Panc1 (cell line): ENCODE results near the gene TMEM151A. TPM values are rescaled to one million over a fixed set of nuclear protein-coding genes. Genes with fewer than 3 reads are reported as not detected.

Experiments
- ATAC-seq: fragments of 200-7000 bp; cut with Tn5 transposase; 2 replicates; pipeline ENCODE4 v1.9.1; 2020; ENCODE audit warnings: mild to moderate bottlenecking, moderate library complexity
- BruUV-seq: library from RNA; stranded (reverse); fragments of 400-500 nt; replicated peaks from 2 replicates; lab custom pipeline; 2021; lab: Mats Ljungman, UMichigan
- CTCF ChIA-PET: fragments of 300-600 bp; sonication (Branson Sonifier 250); formaldehyde crosslinking; loops from one replicate; lab custom pipeline; 2022; ENCODE audit warnings: antibody characterized with exemption; lab: Charles Lee
- POLR2A ChIA-PET: fragments of 300-600 bp; sonication (Branson Sonifier 250); formaldehyde crosslinking; loops from one replicate; lab custom pipeline; 2022; ENCODE audit warnings: antibody characterized with exemption; lab: Charles Lee
- DNase-seq: peaks from one replicate; pipeline ENCODE4 v3.0.0-alpha.2; 2010; ENCODE audit warnings: low read depth, low spot score
- H3K27ac ChIP-seq: 2 replicates; pipeline ENCODE4 v1.5.1; 2011; ENCODE audit warnings: mild to moderate bottlenecking, low read length, inconsistent platforms
- H3K27me3 ChIP-seq: fragments of 200-500 bp; sonication (Bioruptor generic); 2 replicates; pipeline ENCODE4 v1.6.0; 2014; ENCODE audit warnings: low read length, inconsistent platforms; ENCODE audit not compliant: control insufficient read depth, insufficient read depth
- H3K36me3 ChIP-seq: fragments of 200-500 bp; sonication (Bioruptor generic); 2 replicates; pipeline ENCODE4 v1.5.1; 2014; ENCODE audit warnings: inconsistent platforms, mild to moderate bottlenecking, low read length, moderate library complexity; ENCODE audit not compliant: control insufficient read depth, insufficient read depth
- H3K4me1 ChIP-seq: 2 replicates; pipeline ENCODE4 v1.5.1; 2011; ENCODE audit warnings: inconsistent platforms, mild to moderate bottlenecking, low read length, moderate library complexity; ENCODE audit not compliant: control insufficient read depth, insufficient read depth
- H3K4me3 ChIP-seq, 2 experiments: 2 replicates each; pipeline ENCODE4 v1.5.1; 2011 to 2012; ENCODE audit warnings: low read depth in 2 of 2, low read length in 2 of 2, mild to moderate bottlenecking in 2 of 2, inconsistent platforms in 1 of 2, moderate library complexity in 1 of 2
- H3K9me3 ChIP-seq: fragments of 200-500 bp; sonication (Bioruptor generic); 2 replicates; pipeline ENCODE4 v1.5.1; 2014; ENCODE audit warnings: low read depth, mild to moderate bottlenecking, inconsistent platforms, low read length, moderate library complexity; ENCODE audit not compliant: control insufficient read depth, insufficient read depth
- CTCF ChIP-seq: fragments of 450-650 bp; IDR thresholded peaks from 2 replicates; pipeline ENCODE4 v1.5.1; 2017; ENCODE audit warnings: mild to moderate bottlenecking
- POLR2AphosphoS5 ChIP-seq: IDR thresholded peaks from 2 replicates; pipeline ENCODE4 v1.6.1; 2012; ENCODE audit warnings: mild to moderate bottlenecking, low read depth, low read length, moderate library complexity
- REST ChIP-seq, 2 experiments: IDR thresholded peaks; 2 replicates each; pipeline ENCODE4 v1.6.1; 2011 to 2012; ENCODE audit warnings: low read depth in 2 of 2, control low read depth in 1 of 2, low read length in 1 of 2, mild to moderate bottlenecking in 1 of 2, moderate library complexity in 1 of 2; ENCODE audit not compliant: insufficient read depth in 1 of 2
- SIN3A ChIP-seq: IDR thresholded peaks from 2 replicates; pipeline ENCODE4 v1.6.1; 2012; ENCODE audit warnings: low read depth, mild to moderate bottlenecking, low read length, moderate library complexity, borderline replicate concordance; ENCODE audit not compliant: insufficient read depth
- TCF7L2 ChIP-seq: IDR thresholded peaks from 2 replicates; pipeline ENCODE4 v1.6.1; 2011; ENCODE audit warnings: mild to moderate bottlenecking, low read depth, low read length, inconsistent platforms
- in situ Hi-C: cut with HindIII; loops from 2 replicates; pipeline ENCODE4 v1.10.0; 2016; ENCODE audit warnings: low sequenced_read_pairs, low pct_unique_long_range_greater_than_20kb
- intact Hi-C: fragments of 100-400 bp; cut with micrococcal nuclease; formaldehyde crosslinking; loops from one replicate; pipeline ENCODE4 v1.10.0; 2022; ENCODE audit not compliant: unreplicated experiment
- total RNA-seq: library from RNA; stranded (reverse); gene quantifications from one replicate; pipeline ENCODE4 v1.2.1, GENCODE V29; 2021; ENCODE audit not compliant: unreplicated experiment

TMEM151A gene
- total RNA-seq, 1 experiment from 2014 or later, result 11.0 TPM

- POLR2A ChIA-PET, result no interaction called here
- no peaks in the 10 kb centered on the region for H3K9me3 ChIP-seq
- intact Hi-C loops (no loop called here), in situ Hi-C loops (no loop called here)
- no peak for DNase-seq
- ATAC-seq, result peak; percentile 42
- BruUV-seq, result no TSS peak
- CTCF ChIA-PET, result no interaction called here
- peak overlapping the region; percentile 78 for H3K27ac ChIP-seq
- TF ChIP-seq SIN3A (0 out of 2 replicates have a peak, but pooled peaks have one; percentile 2), REST (IDR thresholded peaks at IDR 0.05; ENCODE audit: insufficient read depth in 1 of 2, low read depth in 2 of 2, low read length in 1 of 2) (no peak), TCF7L2 (no peak), POLR2AphosphoS5 (no peak)
- H3K36me3 ChIP-seq, result 0 out of 2 replicates have a peak, but pooled peaks cover 5% of the 10 kb centered on the region
- peaks cover 12% of the 10 kb centered on the region for H3K4me1 ChIP-seq
- H3K27me3 ChIP-seq, result no peaks in the 10 kb centered on the region
- H3K4me3 ChIP-seq, result peak overlapping the region; percentile 88 to 90
Observed at GRCh38 chr11:66267039-66267378, 24.7 kb upstream of the TMEM151A start.

GRCh38 chr11:66267379-66268243, 24.1 kb upstream of the TMEM151A start:
- TF ChIP-seq TCF7L2, result no peak
- no peak for TF ChIP-seq CTCF
- no peak for TF ChIP-seq SIN3A
- peak in 1 of 2 experiments; percentile 33; a peak in 1 of 4 replicates for TF ChIP-seq REST (IDR thresholded peaks at IDR 0.05; ENCODE audit: insufficient read depth in 1 of 2, low read depth in 2 of 2, low read length in 1 of 2)
- peak; percentile 73 for TF ChIP-seq POLR2AphosphoS5
- no peaks in the 10 kb centered on the region for H3K27me3 ChIP-seq
- H3K4me1 ChIP-seq, result peaks cover 12% of the 10 kb centered on the region
- BruUV-seq, result no TSS peak
- CTCF ChIA-PET, result interaction anchor here (0.6 kb wide), 1 partner anchor 1752 kb away, joined by 3 read pairs; no protein-coding TSS in a partner anchor
- peak; percentile 83 for ATAC-seq
- peak overlapping the region; percentile 88 to 90 for H3K4me3 ChIP-seq
- 0 out of 2 replicates have a peak, but pooled peaks cover 6% of the 10 kb centered on the region for H3K36me3 ChIP-seq
- H3K27ac ChIP-seq, result peak overlapping the region; percentile 86
- in situ Hi-C loops (no loop called here), intact Hi-C loops (no loop called here)
- H3K9me3 ChIP-seq, result no peaks in the 10 kb centered on the region
- DNase-seq, result peak; percentile 53
- POLR2A ChIA-PET, result no interaction called here
